ELR (cell line): ENCODE results near the gene CDK8.
"Not testable (repeated sequence)": the region's sequence is repeated elsewhere in the genome, so short reads cannot be mapped to it uniquely, and the experiment has no call there.

Experiments used
- DNase-seq: peaks from one replicate; pipeline ENCODE4 v3.0.0-alpha.2; 2015; ENCODE audit warnings: low read depth

Gene CDK8

GRCh38 chr13:26253787-26254582 lies at the start of gene CDK8:
Gene CDK8 (plus strand): TSS chr13:26254129. CDS start chr13:26254642, 513 bp downstream.
- DNase-seq, result peak; percentile 90

DNA sequence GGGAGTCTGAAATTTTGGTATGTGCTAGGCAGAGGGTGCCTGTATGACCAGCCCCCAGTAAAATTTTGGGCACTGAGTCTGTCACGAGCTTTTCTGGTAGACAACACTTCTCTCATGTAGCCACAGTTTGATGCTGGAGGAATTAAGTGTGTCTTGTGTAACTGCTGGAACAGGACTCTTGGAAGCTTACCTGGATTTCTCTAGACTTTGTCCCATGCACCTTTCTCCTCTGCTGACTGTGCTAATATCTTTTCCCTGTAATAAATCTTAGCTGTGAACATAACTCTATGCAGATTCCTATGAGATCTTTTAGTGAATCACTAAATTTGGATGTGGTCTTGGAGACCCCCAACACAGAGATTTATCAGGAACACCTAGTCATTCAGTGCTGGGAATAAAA lies 45.6 kb upstream of the CDK8 start:
- no peak for DNase-seq

- DNase-seq, result no peak
Observed at GRCh38 chr13:26213345-26213744, 40.6 kb upstream of the CDK8 start.

DNA sequence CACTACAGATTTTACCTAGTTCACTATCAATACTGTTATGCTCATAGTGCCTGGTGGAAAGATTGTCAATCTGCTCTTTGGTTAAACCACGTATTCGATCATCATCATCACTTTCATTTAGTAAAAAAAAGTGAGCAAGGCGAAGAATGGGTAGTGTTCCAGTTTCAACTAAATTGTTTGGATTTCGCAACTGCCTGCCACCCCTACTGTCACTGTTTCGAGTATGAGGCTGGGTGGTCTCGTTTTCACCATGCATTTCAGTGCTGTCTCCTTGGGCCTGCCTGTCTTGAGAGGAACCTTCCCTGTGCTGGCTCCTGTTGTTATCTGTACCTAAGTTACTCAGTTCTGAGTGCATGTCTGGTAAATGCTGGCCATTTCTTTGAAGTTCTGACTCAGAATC lies 39.9 kb upstream of the CDK8 start:
- no peak for DNase-seq

DNA sequence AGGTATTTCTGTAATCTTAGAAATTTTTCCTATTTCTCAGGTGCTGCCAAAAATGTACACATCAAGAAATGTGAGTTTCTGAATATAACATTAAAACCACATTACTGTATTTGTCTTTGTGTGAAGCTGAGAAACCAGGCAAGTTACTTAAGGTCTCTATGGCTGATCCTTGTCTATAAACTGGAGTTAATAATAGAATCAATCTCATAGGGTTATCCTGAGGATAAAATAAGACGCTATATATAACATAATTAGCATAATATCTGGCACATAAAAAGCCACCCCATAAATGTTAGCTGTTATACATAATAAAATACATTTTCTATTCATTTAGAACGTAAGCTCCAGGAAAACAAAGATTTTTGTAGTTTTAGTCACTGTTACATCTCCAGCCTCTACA lies 37.9 kb upstream of the CDK8 start:
- no peak for DNase-seq

- DNase-seq, result peak; percentile 58
Observed at GRCh38 chr13:26219726-26220125, 34.2 kb upstream of the CDK8 start.

DNA sequence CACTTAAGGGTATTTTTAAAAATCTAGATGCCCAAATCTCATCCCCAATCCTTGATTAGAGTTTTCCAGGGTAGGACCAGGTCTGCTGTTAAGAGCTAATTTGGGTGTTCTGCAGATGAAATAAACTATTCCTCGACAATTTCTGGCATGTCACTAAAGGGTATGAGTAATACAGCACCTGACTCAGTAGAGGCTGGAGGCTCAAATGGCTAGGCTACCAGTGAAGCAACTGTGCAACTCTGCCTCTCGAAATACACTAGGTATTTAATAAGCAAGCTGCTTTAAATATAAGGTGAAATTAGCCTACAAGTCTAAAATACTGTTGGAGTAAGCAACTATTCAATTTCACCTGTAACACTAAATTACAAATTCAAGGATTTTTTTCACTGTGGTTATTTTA lies 33.4 kb upstream of the CDK8 start:
- DNase-seq, result peak; percentile 79

- DNase-seq, result no peak
Observed at GRCh38 chr13:26221399-26221720, 32.6 kb upstream of the CDK8 start.

DNA sequence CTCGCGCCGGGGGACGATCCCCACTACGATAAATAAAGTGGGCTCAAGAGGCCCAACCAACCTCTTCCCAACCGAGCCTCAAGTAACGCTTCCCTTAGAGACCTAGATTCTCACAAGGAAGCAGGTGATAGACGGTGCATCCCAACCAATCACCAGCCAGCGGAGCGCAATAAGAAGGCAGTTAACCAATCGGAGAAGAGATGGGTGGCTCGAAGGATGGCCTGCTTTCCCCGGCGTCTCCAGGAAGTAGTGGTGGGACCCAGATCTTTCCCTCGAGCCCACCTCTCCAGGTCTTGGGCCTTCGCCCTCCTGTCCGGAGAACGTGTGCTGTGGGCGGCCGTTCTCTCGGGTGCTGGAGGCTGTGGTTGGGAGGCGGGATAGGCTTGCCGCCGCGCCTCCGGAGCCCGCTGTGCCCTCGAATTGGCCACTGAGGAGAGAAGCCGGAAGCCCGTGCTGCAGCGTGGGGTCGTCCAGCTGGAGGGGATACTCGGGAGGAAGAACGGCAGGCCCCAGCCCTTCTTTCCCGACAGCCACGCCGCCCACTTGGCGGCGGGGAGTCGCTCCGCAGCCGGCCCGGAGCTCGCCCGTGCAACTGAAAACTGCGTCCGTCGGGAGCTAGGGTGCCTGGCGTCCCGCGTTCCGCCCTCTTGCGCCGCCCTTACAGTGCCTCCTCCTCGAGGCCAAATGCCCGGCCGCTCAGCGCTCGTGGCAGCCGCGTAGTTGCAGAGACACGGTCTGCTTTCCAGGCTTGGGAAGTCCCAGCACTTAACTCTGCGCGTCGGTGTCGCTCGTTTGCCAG lies 32.0 kb upstream of the CDK8 start, which contains the start of gene RNF6:
RNF6 (minus strand) TSS at position 594 of the 799 bp plus-strand sequence. CDS start 2,665 bp downstream, outside the sequence.
- peak; percentile 100 for DNase-seq

DNA sequence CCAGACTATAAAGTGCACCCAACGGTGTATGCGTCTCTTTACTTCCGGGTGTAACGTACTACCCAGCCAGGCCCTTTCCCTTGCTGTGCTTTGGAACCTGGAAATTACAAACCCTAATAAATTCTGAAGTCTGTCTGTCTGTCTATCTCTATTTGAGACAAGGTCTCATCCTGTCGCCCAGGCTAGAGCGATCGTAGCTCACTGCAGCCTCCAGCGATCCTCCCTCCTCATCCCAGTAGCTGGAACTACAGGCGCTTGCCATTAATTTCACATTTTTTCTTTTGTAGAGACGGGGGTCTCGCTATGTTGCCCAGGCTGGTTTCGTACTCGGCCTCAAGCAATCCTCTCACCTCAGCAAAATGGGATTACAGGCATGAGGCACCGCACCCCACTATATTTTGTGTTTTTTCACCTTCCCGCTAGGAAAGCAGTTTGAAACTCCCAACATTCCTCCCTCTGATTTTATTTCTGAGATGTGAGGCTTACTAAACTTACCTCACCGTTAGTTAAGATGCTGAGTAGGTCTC lies 31.3 kb upstream of the CDK8 start:
- DNase-seq, result no peak

- DNase-seq, result no peak
Observed at GRCh38 chr13:26225896-26226617, 27.9 kb upstream of the CDK8 start.

DNA sequence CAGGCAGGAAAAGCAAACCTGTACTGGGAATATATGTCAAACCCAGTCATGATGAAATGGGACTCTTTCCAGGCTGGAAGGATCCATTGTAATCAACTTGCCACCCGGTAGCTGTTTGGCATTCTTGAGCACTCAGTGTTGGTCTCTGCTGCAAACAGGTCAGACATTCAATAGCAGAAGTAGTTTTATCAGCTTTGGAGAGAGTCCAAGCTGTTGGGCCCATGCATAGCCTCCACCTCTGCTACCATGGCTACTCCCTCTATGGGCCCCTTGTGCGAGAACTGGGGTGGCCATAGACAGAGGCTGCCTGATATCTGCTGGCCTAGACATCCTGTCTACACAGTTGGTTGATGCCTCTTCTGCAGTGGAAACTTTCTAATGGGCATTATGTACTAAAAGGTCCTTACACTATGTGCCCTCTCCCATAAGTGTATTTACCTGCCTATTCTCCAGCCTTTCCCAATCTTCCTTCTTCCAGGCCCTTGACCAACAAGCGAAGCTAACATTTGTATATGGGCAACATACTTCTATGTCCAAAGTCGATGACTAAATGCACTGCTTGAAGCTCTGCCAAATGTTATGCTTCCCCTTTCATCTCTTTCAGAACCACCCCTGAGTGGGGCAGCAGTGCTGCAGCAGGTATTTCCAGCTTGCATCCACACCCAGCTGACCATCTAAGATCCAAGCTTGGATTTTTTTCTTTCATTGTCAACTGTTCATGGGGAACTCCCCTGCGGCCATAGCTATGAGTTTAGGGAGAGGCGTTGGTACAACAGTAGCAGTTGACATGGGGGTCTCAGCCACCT lies 26.6 kb upstream of the CDK8 start:
- no peak for DNase-seq

DNA sequence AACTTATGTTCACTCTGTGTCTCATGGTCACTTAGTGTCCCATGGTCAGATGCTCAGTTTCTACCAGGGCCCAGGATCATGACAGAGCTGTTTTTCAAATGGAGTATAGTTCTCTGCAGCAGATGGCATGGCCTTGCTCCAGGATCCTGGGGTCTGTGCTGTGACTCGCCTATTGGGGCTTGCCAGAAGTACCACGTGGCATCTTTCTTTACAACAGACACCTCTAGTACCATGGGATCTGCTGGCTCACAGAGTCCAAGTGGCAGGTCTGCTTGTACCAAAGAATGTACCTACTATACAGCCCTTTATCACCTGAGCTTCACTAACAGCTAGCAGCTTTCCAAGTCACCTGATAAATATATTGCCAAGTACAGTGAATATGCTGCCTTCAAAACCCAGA lies 25.8 kb upstream of the CDK8 start:
- no peak for DNase-seq

GRCh38 chr13:26229080-26229615 lies 24.8 kb upstream of the CDK8 start:
- DNase-seq, result no peak

DNA sequence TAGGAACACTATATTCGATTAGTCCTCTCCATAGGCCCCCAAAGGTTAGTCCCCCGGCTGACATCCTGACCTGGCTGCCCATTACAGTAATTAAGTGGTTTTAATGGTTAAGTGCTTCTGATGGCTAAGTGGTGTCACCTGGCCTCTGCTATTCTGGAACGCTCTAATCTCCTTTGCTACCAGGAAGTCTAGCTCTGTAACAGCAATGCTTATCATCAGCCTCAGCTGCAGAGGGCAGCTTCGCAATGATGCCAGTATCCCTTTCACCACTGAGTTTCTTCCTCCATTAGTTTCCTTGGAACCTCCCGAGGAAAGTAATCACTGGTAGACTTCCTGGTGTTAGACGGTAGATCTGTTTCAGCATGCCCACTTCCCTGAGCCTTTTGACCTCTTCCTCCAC lies 23.2 kb upstream of the CDK8 start:
- DNase-seq, result no peak

DNA sequence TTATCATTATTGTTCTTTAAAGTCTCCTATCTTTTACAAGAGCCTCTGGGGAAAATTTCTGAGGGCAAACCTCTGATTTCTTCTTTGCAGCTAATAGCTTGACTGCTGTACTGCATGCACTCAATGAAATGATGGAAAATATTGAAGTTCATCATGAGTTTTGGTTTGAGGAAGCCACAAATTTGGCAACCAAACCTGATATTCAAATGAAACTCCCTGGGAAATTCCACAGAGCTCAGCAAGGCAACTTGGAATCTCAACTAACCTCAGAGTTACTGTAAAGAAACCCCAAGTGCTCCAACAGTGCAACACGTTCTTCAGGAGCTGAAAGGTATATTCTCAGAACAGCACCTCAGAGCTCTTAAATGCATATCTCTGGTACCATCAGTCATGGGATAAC lies 17.6 kb upstream of the CDK8 start:
- no peak for DNase-seq

GRCh38 chr13:26246154-26246553 lies 7.8 kb upstream of the CDK8 start:
- DNase-seq, result no peak

- DNase-seq, result no peak
Observed at GRCh38 chr13:26247011-26247410, 6.9 kb upstream of the CDK8 start.

GRCh38 chr13:26247608-26248007 lies 6.3 kb upstream of the CDK8 start:
- no peak for DNase-seq

DNA sequence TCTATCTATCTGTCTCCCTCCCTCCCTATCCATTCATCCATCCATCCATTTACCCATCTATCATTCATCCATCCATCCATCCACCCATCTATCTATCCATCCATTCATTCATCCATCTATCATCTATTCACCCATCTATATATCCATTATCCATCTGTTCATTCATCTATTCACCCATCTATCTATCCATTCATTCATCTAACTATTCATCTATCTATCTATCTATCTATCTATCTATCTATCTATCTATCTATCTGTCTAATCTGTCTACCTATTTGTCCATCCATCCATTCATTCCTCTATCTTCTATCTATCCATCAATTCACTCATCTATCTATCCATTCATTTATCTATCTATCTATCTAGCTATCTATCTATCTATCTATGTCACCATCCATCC lies 4.4 kb upstream of the CDK8 start:
- DNase-seq, result no peak

DNA sequence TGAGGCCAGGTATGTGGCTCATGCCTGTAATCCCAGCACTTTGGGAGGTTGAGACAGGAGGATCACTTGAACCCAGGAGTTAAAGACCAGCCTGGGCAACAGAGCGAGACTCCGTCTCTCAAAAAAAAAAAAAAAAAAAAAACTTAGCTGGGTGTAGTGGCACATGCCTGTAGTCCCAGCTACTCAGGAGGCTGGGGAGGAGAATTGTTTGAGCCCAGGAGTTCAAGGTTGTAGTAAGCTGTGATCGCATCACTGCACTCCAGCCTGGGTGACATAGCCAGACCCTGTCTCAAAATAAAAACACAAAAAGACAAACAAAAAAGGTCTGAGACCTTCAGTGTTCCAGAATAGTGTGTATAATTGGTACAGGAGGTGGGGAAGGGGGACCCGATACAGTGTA lies 1.9 kb upstream of the CDK8 start:
- not testable (repeated sequence) for DNase-seq
